DMS53 treated with DMSO at 0.1 percent for 48 hours (cell line): ENCODE measurements around the gene TP53INP2.
A peak's percentile ranks its signal among the peaks of the same experiment; 100 is the strongest.
"Not testable (repeated sequence)": the region's sequence is repeated elsewhere in the genome, so short reads cannot be mapped to it uniquely, and the experiment has no call there.

Source experiments
- DNase-seq: peaks from one replicate; lab custom pipeline; 2025; ENCODE audit not compliant: unreplicated experiment; lab: John Stamatoyannopoulos, UW

TP53INP2 gene, protein sequence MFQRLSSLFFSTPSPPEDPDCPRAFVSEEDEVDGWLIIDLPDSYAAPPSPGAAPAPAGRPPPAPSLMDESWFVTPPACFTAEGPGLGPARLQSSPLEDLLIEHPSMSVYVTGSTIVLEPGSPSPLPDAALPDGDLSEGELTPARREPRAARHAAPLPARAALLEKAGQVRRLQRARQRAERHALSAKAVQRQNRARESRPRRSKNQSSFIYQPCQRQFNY

GRCh38 chr20:34704177-34705007 is at the start of gene TP53INP2:
TSS of gene TP53INP2 (plus strand) at chr20:34704344. CDS start at chr20:34708740, 4,396 bp downstream.
- peak; percentile 83 for DNase-seq

DNA sequence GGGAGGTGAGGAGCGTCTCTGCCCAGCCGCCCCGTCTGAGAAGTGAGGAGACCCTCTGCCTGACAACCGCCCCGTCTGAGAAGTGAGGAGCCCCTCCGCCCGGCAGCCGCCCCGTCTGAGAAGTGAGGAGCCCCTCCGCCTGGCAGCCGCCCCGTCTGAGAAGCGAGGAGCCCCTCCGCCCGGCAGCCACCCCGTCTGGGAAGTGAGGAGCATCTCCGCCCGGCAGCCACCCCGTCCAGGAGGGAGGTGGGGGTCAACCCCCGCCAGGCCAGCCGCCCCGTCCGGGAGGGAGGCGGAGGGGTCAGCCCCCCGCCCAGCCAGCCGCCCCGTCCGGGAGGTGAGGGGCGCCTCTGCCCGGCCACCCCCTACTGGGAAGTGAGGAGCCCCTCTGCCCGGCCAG is 45.5 kb upstream of the TP53INP2 start:
- not testable (repeated sequence) for DNase-seq

- not testable (repeated sequence) for DNase-seq
Observed at GRCh38 chr20:34661811-34662210, 42.3 kb upstream of the TP53INP2 start.

DNA sequence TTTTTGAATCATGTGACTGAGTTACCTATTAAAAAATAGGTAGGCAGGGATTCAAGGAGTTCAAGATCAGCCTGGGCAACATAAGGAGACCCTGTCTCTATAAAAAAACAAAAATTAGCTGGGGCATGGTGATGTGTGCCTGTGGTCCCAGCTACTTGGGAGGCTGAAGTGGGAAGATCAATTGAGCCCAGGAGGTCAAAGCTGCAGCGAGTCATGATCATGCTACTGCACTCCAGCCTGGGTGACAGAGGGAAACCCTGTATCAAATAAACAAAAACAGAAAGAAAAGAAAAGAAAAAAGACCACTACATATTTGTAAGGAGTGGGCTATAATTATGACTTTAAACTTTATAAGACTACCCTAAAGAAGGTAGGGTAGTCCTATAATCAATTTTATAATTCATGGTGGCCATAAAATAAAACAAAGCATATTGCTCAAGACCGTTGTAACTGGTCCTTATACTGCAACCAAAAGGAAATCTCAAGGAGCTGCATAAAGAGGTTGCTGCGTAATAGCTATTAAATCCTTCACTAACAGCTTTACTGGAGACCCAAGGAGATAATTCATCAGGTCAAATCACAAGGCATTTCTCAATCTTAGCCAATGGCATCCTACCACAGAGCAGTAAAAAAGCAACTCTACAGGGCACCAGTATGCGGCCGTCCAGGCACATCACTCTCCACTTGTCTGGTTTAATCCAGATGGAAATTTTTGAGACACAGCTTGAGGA is 40.8 kb upstream of the TP53INP2 start:
- no peak for DNase-seq

GRCh38 chr20:34664751-34665150 is 39.4 kb upstream of the TP53INP2 start:
- not testable (repeated sequence) for DNase-seq

- no peak for DNase-seq
Observed at GRCh38 chr20:34669094-34669493, 35.0 kb upstream of the TP53INP2 start.

DNA sequence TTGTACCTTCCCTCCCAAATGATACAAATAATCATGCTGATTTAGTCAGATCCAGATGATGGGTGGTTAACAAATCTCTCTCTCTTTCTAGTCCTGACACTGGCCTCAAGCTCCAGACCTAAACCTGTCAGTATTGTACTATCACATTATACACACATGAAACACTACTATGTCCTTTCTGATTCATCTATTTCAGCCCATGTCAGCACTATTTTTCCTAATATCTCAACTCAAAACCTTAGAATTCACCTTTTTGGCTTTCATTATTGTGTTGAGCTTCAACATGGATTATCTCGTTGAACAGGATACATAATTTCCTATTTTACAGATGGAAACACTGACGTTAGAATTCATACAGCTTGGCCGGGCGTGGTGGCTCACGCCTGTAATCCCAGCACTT is 30.7 kb upstream of the TP53INP2 start:
- DNase-seq, result no peak

DNA sequence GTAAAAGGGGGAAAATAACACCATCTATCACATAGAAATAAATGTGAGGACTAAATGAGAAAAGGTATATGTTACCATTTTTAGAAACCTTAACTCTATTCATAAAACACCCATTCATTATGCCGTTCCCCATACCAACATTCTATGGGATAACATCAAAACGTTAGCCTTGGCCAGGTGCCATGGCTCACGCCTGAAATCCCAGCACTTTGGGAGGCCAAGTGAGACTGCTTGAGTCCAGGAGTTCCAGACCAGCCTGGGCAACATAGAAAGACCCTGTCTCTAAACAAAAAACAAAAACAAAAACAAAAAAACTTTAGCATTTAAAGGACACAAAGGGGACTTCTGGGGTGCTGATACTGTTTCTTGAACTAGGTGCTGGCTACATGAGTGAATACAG is 28.6 kb upstream of the TP53INP2 start:
- no peak for DNase-seq

DNA sequence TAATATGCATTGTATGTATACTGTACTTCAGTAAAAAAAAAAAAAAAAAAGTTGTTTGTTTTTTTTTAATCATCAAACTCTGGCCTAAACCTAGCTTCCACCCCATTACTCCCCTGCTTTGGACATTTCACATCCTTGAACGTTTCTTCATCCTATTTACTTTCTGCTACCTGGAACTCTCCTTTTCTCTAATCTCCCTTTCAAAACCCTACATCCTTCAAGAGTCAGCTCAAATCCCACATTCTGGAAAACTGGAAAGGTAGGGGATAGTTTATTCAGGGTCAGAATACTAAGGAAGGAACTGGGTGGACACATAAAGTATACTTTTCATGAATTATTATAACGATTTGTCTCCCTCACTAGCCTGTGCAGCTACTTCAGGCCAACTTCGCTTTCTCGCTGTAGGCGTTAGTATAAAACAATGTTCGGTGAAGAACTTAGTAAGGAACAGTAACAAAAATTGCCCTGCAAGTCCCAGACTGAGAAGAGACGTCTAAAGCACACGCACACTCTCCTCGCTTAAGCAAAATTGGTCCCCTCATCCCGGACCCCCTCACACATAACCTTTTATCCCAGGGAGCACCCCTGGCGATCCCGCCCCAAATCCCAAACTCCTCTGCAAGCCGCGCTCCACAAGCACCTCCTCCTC is 28.0 kb upstream of the TP53INP2 start:
- peak; percentile 58 for DNase-seq

GRCh38 chr20:34676642-34677373 is 27.3 kb upstream of the TP53INP2 start, which contains the start of gene PIGU:
TSS of gene PIGU (minus strand) at chr20:34677092. CDS start at chr20:34677085, 7 bp downstream.
- DNase-seq, result peak; percentile 95

GRCh38 chr20:34680586-34681175 is 23.5 kb upstream of the TP53INP2 start:
- no peak for DNase-seq

DNA sequence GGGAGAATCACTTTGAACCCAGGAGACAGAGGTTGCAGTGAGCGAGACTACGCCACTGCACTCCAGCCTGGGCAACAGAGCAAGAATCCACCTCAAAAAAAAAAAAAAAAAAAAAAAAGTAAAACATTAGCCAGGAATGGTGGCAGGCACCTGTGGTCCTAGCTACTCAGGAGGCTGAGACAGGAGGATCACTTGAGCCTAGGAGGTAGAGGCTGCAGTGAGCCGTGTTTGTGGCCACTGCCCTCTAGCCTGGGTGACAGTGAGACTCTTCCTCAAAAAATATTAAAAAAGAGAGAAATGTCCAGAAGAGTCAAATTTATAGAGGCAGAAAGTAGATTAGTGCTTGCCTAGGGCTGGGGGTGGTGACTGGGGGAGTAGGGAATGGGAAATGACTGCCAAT is 20.5 kb upstream of the TP53INP2 start:
- no peak for DNase-seq

DNA sequence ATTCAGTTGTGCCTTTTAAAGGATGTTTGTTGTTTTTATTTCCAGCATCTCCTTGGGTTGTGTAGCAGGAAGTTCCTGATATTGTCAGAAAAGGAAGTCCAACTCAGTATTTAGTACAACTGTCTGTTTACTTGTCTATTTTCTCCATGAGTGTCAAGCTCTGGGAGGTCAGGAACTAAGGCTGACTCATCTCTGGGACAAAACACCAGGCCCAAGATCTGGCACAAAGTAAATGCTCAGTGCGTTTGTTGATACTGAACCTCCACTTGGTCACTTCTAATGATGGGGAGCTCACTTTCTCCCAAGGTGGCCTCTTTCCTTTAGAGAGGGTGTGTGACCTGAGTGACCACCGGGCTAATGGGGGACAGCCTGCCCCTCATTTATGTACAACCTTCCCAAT is 14.7 kb upstream of the TP53INP2 start:
- peak; percentile 31 for DNase-seq

DNA sequence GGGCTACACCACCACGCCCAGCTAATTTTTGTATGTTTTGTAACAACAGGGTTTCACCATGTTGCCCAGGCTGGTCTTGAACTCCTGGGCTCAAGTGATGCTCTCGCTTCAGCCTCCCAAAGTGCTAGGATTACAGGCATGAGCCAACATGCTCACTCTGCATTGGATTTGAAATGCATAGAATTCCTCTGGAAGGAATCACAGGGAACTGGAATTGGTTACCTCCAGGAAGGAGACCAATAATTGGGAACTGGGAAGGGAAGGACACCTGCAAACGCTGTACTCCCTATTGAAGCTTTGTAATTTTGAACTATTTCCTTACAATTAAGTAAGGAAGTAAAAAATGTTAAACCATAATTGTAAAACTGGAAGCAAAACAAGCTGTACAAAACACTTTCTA is 12.3 kb upstream of the TP53INP2 start:
- no peak for DNase-seq

DNA sequence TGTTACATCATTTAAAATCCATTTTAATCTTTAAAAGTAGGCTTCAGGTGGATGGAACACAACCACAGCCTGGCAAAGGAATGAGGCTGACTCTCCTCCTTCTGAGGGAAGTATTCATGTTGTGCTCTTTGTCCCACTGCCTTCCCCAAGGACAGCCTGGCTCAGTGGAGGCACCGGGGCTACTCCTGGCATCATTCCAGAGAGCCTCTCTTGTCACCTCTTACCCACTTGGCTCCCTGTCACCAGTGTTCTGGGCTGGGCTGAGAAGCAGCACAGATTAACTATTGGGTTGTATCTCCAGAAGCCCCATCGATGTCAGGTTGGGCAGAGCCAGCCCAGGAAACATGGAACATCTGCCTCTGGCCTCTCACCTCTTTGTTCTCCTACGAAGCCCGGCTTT is 10.7 kb upstream of the TP53INP2 start:
- DNase-seq, result no peak

DNA sequence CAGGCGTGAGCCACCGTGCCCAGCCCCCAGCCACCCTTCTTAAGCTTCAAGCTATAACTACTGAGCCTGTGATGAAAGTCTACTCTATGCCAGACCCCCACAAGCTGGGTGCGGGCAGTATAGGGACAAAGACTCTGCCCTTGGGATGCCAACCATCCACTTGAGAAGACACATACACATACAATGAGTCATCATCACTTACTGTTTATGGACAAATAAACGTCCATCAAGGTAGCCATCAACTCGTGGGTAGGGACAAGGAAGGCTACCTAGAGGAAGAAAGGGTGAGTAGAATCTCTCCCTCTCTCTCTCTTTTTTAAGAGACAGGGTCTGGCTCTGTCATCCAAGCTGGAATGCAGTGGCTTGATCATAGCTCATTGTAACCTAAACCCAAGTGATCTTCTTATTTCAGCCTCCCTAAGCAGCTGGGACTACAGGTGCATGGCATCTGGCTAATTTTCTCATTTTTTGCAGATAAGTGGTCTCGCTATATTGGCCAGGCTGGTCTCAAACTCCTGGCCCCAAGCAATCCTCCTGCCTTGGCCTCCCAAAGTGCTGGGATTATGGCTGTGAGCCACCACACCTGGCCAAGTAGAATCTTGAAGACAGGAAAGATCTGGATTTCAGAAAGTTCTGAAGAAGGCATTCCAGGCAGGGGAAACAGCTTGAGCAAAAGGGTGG is 2.6 kb upstream of the TP53INP2 start:
- DNase-seq, result peak; percentile 84

- DNase-seq, result no peak
Observed at GRCh38 chr20:34703061-34703423, 1.1 kb upstream of the TP53INP2 start.

GRCh38 chr20:34703424-34704176 is 544 bp upstream of the TP53INP2 start:
- peak; percentile 55 for DNase-seq

GRCh38 chr20:34705008-34705396 is 858 bp downstream of the TP53INP2 start:
- no peak for DNase-seq
